ENCODE measurements around the gene TRPT1.

TRPT1 gene

DNA sequence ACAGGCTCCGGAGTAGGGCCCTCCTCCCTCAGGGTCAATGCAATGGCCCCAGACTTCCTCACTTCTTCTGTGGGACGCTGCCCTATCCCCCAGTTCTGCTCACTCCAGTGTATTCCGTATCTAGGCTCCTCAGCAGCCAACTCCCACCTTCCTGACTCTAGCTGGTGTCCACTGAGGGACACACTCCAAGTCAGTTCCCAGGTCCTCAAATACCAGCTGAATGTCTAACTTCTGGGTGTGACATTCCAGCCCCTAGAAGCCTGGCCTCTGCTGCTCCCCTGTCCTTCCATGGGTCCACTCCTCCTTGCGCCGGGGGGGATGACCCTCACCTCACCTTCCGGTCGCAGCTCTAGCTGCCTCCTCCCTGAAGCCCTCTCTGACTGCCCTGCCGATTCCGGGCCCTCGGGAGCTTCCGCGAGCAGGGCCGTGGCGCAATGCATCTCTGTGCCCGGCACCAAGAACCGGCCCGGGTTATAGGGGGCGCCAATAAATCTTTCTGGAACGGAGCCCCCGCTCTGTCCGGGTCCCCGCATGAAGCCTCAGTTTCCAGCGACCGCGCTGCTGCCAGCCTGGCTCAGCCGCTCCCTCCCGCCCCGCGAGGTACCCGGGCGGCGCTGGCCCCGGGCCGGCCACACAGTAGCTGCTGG, 43.0 kb upstream of the TRPT1 start:
- peak overlapping the region; percentile 96 for H3K14ac ChIP-seq (ENCODE audit: low read length)
- no CpG with 5 or more reads among the region's 34 CpGs for WGBS (ENCODE audit: extremely low coverage, insufficient coverage, insufficient read length)
- peak; percentile 64 to 77 for DNase-seq

DNA sequence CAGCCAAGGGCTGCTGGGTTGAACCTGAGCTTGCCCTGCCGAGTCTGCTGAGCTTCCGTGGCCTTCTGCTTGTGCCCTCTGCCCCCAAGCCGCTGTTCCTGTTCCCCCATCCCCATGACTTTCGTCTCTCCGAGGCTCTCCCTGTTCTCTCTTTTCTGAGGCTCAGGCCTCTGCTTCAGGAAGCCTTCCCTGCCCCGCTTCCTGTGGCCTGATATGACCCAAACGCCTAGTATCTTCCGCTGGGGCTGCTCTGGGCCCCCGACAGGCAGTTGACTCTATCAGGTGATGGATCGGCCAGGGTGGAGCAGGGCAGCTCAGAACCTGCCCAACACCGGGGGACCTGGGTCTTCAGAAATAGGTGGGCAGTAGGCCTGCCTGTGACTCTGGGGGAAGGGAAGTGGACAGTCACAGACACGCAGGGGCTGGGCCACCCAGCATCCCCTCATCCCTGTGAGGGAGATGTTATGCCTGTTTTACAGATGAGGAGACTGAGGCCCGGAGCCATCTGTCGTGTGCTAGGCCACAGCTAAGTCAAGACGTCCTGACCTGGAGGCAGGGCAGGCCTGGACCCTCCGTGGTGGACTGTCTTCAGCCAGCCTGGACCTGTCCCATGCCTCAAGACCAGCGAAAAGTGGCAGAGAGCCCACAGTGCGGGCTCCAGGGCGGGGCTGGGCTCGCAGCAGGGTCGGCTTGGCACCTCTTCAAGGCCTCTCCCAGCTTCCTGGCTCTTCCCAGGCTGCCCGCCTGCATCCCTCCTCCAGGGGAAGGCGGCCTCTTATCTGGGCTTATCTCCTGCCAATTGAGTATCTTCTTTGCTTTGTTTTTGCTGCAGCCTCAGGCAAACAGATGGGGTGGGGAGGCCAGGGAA, 42.3 kb upstream of the TRPT1 start:
- WGBS (ENCODE audit: extremely low coverage, insufficient coverage, insufficient read length) = no CpG with 5 or more reads among the region's 23 CpGs
- H3K18ac ChIP-seq (ENCODE audit: low read length) = peak overlapping the region; percentile 15
- H2BK12ac ChIP-seq (ENCODE audit: low read length) = peak overlapping the region; percentile 39
- H3K23ac ChIP-seq (ENCODE audit: low read length) = no peak overlapping the region
- peaks cover 13% of the 10 kb centered on the region for H3K79me2 ChIP-seq (ENCODE audit: control insufficient read depth, insufficient read depth, low read length, poor library complexity)
- peak in 1 of 2 donors; percentile 83 for DNase-seq
- H2AFZ ChIP-seq (ENCODE audit: insufficient read depth, low read length, poor library complexity) = peak overlapping the region; percentile 6
- H3K4me3 ChIP-seq (ENCODE audit: low read depth, low read length) = peak overlapping the region; percentile 21
- peaks cover 42 to 46% of the 10 kb centered on the region in 2 experiments for H3K36me3 ChIP-seq (ENCODE audit: control insufficient read depth in 1 of 2, insufficient read depth in 2 of 2, low read length in 2 of 2)
- H3K9ac ChIP-seq (ENCODE audit: low read length) = no peak overlapping the region
- H3K4ac ChIP-seq (ENCODE audit: low read depth, low read length) = no peak overlapping the region
- H3K79me1 ChIP-seq (ENCODE audit: low read length) = peaks cover 35% of the 10 kb centered on the region
- H3K4me2 ChIP-seq (ENCODE audit: low read length) = peak overlapping the region; percentile 92
- H3K4me1 ChIP-seq (ENCODE audit: control insufficient read depth in 1 of 2, insufficient read depth in 2 of 2, low read length in 2 of 2) = peaks cover 27 to 32% of the 10 kb centered on the region in 2 experiments
- H2AK5ac ChIP-seq (ENCODE audit: low read length) = peak overlapping the region; percentile 57
- no peaks in the 10 kb centered on the region for H3K27me3 ChIP-seq (ENCODE audit: insufficient read depth, low read length)
- peak overlapping the region; percentile 10 for H4K8ac ChIP-seq (ENCODE audit: low read depth, low read length)
- H2BK5ac ChIP-seq (ENCODE audit: low read depth, low read length, poor library complexity) = peak overlapping the region; percentile 8
- H3K27ac ChIP-seq (ENCODE audit: low read depth, low read length) = peak overlapping the region; percentile 97
- H3K9me3 ChIP-seq (ENCODE audit: insufficient read depth, low read depth, low read length) = no peaks in the 10 kb centered on the region
- peak overlapping the region; percentile 96 for H3K14ac ChIP-seq (ENCODE audit: low read length)
- peak overlapping the region; percentile 96 for H4K91ac ChIP-seq (ENCODE audit: low read depth, low read length)
- H4K12ac ChIP-seq (ENCODE audit: low read depth, low read length) = peak overlapping the region; percentile 46
- H2BK120ac ChIP-seq (ENCODE audit: insufficient read depth, low read length, poor library complexity) = peak overlapping the region; percentile 8

More for the DNA sequence above, 43.0 kb upstream of the TRPT1 start:
- H3K4me3 ChIP-seq (ENCODE audit: low read depth, low read length) = peak overlapping the region; percentile 70
- H4K91ac ChIP-seq (ENCODE audit: low read depth, low read length) = peak overlapping the region; percentile 96
- no peaks in the 10 kb centered on the region for H3K27me3 ChIP-seq (ENCODE audit: insufficient read depth, low read length)
- H3K4ac ChIP-seq (ENCODE audit: low read depth, low read length) = peak overlapping the region; percentile 67
- H3K27ac ChIP-seq (ENCODE audit: low read depth, low read length) = peak overlapping the region; percentile 97
- peaks cover 20 to 24% of the 10 kb centered on the region in 2 experiments for H3K4me1 ChIP-seq (ENCODE audit: control insufficient read depth in 1 of 2, insufficient read depth in 2 of 2, low read length in 2 of 2)
- H3K4me2 ChIP-seq (ENCODE audit: low read length) = peak overlapping the region; percentile 92
- H4K8ac ChIP-seq (ENCODE audit: low read depth, low read length) = peak overlapping the region; percentile 92
- H2BK120ac ChIP-seq (ENCODE audit: insufficient read depth, low read length, poor library complexity) = peak overlapping the region; percentile 91
- peak overlapping the region; percentile 85 for H3K18ac ChIP-seq (ENCODE audit: low read length)
- peak overlapping the region; percentile 64 for H2AFZ ChIP-seq (ENCODE audit: insufficient read depth, low read length, poor library complexity)
- H2AK5ac ChIP-seq (ENCODE audit: low read length) = peak overlapping the region; percentile 55
- peak overlapping the region; percentile 0 for H2BK12ac ChIP-seq (ENCODE audit: low read length)
- peak overlapping the region; percentile 89 for H4K12ac ChIP-seq (ENCODE audit: low read depth, low read length)
- no peak overlapping the region for H3K23ac ChIP-seq (ENCODE audit: low read length)
- peak overlapping the region; percentile 90 for H3K9ac ChIP-seq (ENCODE audit: low read length)
- peaks cover 34 to 39% of the 10 kb centered on the region in 2 experiments for H3K36me3 ChIP-seq (ENCODE audit: control insufficient read depth in 1 of 2, insufficient read depth in 2 of 2, low read length in 2 of 2)
- peaks cover 13% of the 10 kb centered on the region for H3K79me2 ChIP-seq (ENCODE audit: control insufficient read depth, insufficient read depth, low read length, poor library complexity)
- H3K9me3 ChIP-seq (ENCODE audit: insufficient read depth, low read depth, low read length) = no peaks in the 10 kb centered on the region
- peak overlapping the region; percentile 90 for H2BK5ac ChIP-seq (ENCODE audit: low read depth, low read length, poor library complexity)
- H3K79me1 ChIP-seq (ENCODE audit: low read length) = peaks cover 29% of the 10 kb centered on the region

DNA sequence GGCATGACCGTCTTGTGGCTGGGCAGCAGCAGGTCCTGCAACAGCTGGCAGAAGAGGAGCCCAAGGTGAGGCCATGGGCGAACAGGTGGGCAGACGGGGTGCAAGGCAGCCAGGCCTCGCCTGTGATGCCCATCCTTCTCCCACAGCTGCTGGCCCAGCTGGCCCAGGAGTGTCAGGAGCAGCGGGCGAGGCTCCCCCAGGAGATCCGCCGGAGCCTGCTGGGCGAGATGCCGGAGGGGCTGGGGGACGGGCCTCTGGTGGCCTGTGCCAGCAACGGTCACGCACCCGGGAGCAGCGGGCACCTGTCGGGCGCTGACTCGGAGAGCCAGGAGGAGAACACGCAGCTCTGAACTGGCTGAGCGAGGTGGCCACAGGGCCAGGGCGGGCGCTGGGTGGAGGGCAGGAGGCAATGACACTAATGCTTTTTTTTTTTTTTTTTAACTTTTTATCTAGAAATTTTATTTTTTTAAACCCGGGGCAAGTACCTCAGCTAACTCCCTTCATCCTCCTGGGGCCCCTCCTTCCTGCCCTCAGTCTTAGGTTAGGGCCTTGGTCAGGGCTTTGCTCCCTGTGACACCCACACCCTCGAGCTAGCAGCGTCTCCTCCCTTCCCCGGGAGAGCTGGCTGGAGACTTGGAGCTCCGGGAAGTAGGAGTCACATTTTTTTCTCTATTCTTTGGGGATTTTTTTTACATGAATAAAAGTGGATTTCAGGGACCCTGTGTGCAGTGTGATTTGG, 41.4 kb upstream of the TRPT1 start:
- peak in 1 of 2 donors; percentile 23 for DNase-seq
- Histone ChIP-seq H3K18ac (ENCODE audit: low read length) (no peak overlapping the region), H4K8ac (ENCODE audit: low read depth, low read length) (no peak overlapping the region), H3K4me3 (ENCODE audit: low read depth, low read length) (no peak overlapping the region), H3K14ac (ENCODE audit: low read length) (no peak overlapping the region), H2AK5ac (ENCODE audit: low read length) (no peak overlapping the region), H2BK5ac (ENCODE audit: low read depth, low read length, poor library complexity) (no peak overlapping the region), H3K9ac (ENCODE audit: low read length) (no peak overlapping the region), H3K4ac (ENCODE audit: low read depth, low read length) (no peak overlapping the region), H2BK12ac (ENCODE audit: low read length) (no peak overlapping the region), H2BK120ac (ENCODE audit: insufficient read depth, low read length, poor library complexity) (no peak overlapping the region), H4K91ac (ENCODE audit: low read depth, low read length) (no peak overlapping the region), H3K79me2 (ENCODE audit: control insufficient read depth, insufficient read depth, low read length, poor library complexity) (peaks cover 13% of the 10 kb centered on the region), H3K4me1 (ENCODE audit: control insufficient read depth in 1 of 2, insufficient read depth in 2 of 2, low read length in 2 of 2) (peaks cover 35 to 41% of the 10 kb centered on the region in 2 experiments), H3K27me3 (ENCODE audit: insufficient read depth, low read length) (no peaks in the 10 kb centered on the region), H4K12ac (ENCODE audit: low read depth, low read length) (no peak overlapping the region), H3K4me2 (ENCODE audit: low read length) (no peak overlapping the region), H3K9me3 (ENCODE audit: insufficient read depth, low read depth, low read length) (peaks cover 2% of the 10 kb centered on the region), H2AFZ (ENCODE audit: insufficient read depth, low read length, poor library complexity) (no peak overlapping the region), H3K79me1 (ENCODE audit: low read length) (peaks cover 40% of the 10 kb centered on the region), H3K23ac (ENCODE audit: low read length) (no peak overlapping the region), H3K36me3 (ENCODE audit: control insufficient read depth in 1 of 2, insufficient read depth in 2 of 2, low read length in 2 of 2) (peaks cover 46 to 50% of the 10 kb centered on the region in 2 experiments), H3K27ac (ENCODE audit: low read depth, low read length) (no peak overlapping the region)
- no CpG with 5 or more reads among the region's 27 CpGs for WGBS (ENCODE audit: extremely low coverage, insufficient coverage, insufficient read length)

DNA sequence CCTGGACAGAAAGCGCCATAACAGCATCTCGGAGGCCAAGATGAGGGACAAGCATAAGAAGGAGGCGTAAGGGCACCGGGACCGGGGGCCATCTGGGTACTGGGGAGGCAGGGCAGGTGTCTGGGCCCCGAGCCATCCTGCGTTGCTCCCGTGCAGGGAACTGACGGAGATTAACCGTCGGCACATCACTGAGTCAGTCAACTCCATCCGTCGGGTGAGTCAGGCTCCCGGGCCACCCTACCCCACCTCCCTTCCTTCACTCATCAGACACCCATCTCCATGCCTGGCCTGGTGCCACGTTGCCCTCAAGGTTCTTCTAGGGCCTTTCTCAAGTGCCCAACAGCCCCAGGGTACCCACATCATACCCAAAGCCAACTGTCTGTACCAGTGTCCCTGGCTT, 40.4 kb upstream of the TRPT1 start:
- no peak overlapping the region for H3K4me3 ChIP-seq (ENCODE audit: low read depth, low read length)
- H4K8ac ChIP-seq (ENCODE audit: low read depth, low read length) = no peak overlapping the region
- WGBS (ENCODE audit: extremely low coverage, insufficient coverage, insufficient read length) = no CpG with 5 or more reads among the region's 15 CpGs
- H2AK5ac ChIP-seq (ENCODE audit: low read length) = no peak overlapping the region
- H2BK120ac ChIP-seq (ENCODE audit: insufficient read depth, low read length, poor library complexity) = no peak overlapping the region
- H2BK12ac ChIP-seq (ENCODE audit: low read length) = no peak overlapping the region
- DNase-seq = no peak
- no peak overlapping the region for H4K91ac ChIP-seq (ENCODE audit: low read depth, low read length)
- H3K23ac ChIP-seq (ENCODE audit: low read length) = no peak overlapping the region
- H3K27me3 ChIP-seq (ENCODE audit: insufficient read depth, low read length) = no peaks in the 10 kb centered on the region
- H4K12ac ChIP-seq (ENCODE audit: low read depth, low read length) = no peak overlapping the region
- H3K18ac ChIP-seq (ENCODE audit: low read length) = no peak overlapping the region
- no peak overlapping the region for H2BK5ac ChIP-seq (ENCODE audit: low read depth, low read length, poor library complexity)
- peaks cover 37 to 42% of the 10 kb centered on the region in 2 experiments for H3K4me1 ChIP-seq (ENCODE audit: control insufficient read depth in 1 of 2, insufficient read depth in 2 of 2, low read length in 2 of 2)
- H3K4ac ChIP-seq (ENCODE audit: low read depth, low read length) = no peak overlapping the region
- H2AFZ ChIP-seq (ENCODE audit: insufficient read depth, low read length, poor library complexity) = no peak overlapping the region
- peaks cover 55 to 57% of the 10 kb centered on the region in 2 experiments for H3K36me3 ChIP-seq (ENCODE audit: control insufficient read depth in 1 of 2, insufficient read depth in 2 of 2, low read length in 2 of 2)
- H3K14ac ChIP-seq (ENCODE audit: low read length) = no peak overlapping the region
- H3K79me2 ChIP-seq (ENCODE audit: control insufficient read depth, insufficient read depth, low read length, poor library complexity) = peaks cover 9% of the 10 kb centered on the region
- H3K9me3 ChIP-seq (ENCODE audit: insufficient read depth, low read depth, low read length) = peaks cover 2% of the 10 kb centered on the region
- no peak overlapping the region for H3K27ac ChIP-seq (ENCODE audit: low read depth, low read length)
- no peak overlapping the region for H3K4me2 ChIP-seq (ENCODE audit: low read length)
- H3K79me1 ChIP-seq (ENCODE audit: low read length) = peaks cover 35% of the 10 kb centered on the region
- H3K9ac ChIP-seq (ENCODE audit: low read length) = no peak overlapping the region

All from trophoblast cell (in vitro differentiated cells and primary cell).